Head of caudate nucleus (tissue), 42 donors: Measurements from ENCODE around the gene CEP350.
"Not testable (repeated sequence)": the region's sequence is repeated elsewhere in the genome, so short reads cannot be mapped to it uniquely, and the experiment has no call there.

Source experiments
- DNase-seq, 42 donors: peaks; one replicate each; pipeline versions ENCODE4 v3.0.0 to v3.0.0-alpha.2; 2020 to 2021; ENCODE audit warnings: mixed read lengths in 7 of 42
- intact Hi-C: fragments of 100-400 bp; cut with DNase I; formaldehyde crosslinking; loops from one replicate; pipeline ENCODE4 v1.15.0; 2022

CEP350 gene

GRCh38 chr1:179973198-179974110 is 18.8 kb downstream of the CEP350 start:
- intact Hi-C loops: no loop called here
- DNase-seq: no peak

GRCh38 chr1:179976970-179977651 is 22.5 kb downstream of the CEP350 start:
- intact Hi-C loops: no loop called here
- no peak for DNase-seq

DNA sequence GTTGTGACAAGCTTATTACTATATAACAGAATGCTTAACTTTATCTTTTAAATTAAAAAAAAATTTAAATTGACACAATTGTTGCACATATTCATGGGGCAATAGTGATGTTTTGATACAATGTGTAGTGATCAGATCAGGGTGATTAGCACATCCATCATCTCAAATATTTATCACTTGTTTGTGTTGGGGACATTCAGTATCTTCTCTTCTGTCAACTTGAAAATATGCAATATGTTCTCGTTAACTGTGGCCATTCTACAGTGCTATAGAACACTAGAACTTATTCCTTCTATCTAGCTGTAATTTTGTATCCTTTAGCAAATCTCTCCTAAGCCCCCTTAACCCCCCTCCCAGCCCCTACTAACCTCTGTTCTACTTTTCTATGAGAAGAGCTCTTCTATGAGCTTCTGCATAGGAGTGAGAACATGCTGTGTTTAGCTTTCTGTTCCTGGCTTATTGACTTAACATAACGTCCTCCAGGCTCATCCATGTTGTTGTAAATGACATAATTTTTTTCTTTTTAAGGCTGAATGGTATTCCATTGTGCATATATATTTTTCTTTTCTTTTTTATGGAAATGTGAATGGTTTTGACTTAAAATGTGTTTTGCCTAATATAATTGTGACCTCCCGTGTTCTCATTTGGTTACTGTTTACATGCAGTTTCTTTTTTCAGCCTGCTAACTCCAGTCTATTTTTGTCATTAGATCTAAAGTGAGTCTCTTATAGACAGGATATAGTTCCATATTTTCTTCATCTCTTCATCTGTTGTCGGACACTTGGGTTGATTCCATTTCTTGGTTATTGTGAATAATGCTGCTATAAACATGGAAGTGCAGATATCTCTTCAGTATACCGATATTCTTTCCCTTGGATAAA is 23.8 kb downstream of the CEP350 start:
- intact Hi-C loops: no loop called here
- DNase-seq: no peak

GRCh38 chr1:179984101-179984500 is 29.5 kb downstream of the CEP350 start:
- intact Hi-C loops: no loop called here

DNA sequence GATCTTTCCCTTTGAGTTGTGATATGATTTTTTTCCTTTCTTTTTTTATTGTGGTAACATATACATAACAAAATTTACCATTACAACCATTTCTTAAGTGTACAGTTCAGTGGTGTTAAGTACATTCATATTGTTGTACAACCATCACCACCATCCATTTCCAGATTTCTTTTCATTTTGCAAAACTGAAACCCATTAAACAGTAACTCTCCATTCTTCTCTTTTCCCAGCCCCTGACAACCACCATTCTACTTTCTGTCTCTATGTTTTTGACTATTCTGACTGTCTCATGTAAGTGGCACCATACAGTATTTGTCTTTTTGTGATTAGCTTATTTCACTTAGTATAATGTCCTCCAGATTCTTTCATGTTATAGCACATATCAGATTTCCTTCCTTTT is 30.3 kb downstream of the CEP350 start:
- no peak for DNase-seq
- intact Hi-C loops: no loop called here

More at GRCh38 chr1:179984101-179984500, 29.5 kb downstream of the CEP350 start:
- no peak for DNase-seq

DNA sequence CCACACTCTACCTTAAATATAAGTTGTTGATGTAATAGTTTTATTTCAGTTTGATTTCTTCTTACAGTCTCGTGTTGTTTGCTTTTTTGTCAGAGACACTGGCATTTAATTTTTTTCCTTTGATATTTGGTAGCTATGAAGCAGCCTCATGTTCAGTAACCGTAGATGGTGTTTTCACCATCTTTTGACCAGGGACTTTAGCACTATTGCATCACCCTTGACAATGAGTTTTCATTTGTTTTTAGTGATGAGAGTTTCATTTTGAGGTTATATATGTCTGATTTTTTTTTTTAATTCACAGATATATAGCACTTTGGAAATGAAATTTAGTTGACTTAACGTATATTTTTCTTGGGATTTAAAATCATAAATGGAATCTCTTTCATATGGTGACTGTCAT is 36.2 kb downstream of the CEP350 start:
- DNase-seq: no peak
- intact Hi-C loops: no loop called here

DNA sequence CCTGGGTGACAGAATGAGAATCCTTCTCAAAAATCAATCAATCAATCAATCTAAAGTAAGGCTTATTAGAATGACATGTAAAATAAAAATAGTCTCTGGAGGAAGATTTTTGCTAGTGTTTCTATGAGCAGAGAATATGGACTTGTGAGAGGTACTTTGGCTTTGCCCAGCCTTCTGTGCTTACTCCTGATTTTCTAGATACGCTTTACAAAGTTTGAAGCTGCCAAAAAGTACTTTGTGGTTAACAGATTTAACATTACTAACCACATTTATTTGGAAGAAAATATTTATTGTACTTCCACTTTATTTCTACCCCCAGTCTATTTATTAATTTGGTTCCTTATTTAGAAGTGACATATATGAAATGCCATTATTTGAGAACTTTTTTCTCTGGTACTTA is 41.0 kb downstream of the CEP350 start:
- DNase-seq: no peak
- intact Hi-C loops: no loop called here

GRCh38 chr1:179996099-179996498 is 41.5 kb downstream of the CEP350 start:
- intact Hi-C loops: no loop called here
- no peak for DNase-seq

GRCh38 chr1:180000575-180000974 is 46.0 kb downstream of the CEP350 start:
- no peak for DNase-seq
- intact Hi-C loops: no loop called here

- DNase-seq: no peak
- intact Hi-C loops: no loop called here
Observed at GRCh38 chr1:180002437-180002836, 47.8 kb downstream of the CEP350 start.

GRCh38 chr1:180003026-180003695 is 48.6 kb downstream of the CEP350 start:
- DNase-seq: no peak

DNA sequence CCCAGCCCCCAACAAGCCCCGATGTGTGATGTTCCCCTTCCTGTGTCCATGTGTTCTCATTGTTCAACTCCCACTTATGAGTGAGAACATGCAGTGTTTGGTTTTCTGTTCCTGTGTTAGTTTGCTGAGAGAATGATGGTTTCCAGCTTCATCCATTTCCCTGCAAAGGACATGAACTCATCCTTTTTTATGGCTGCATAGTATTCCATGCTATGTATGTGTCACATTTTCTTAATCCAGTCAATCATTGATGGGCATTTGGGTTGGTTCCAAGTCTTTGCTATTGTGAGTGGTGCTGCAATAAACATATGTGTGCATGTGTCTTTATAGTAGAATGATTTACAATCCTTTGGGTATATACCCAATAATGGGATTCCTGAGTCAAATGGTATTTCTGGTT is 52.2 kb downstream of the CEP350 start:
- not testable (repeated sequence) for DNase-seq

More at GRCh38 chr1:180003026-180003695, 48.6 kb downstream of the CEP350 start:
- intact Hi-C loops: no loop called here

GRCh38 chr1:180020017-180020416 is 65.4 kb downstream of the CEP350 start:
- intact Hi-C loops: no loop called here

More for the DNA sequence above, 52.2 kb downstream of the CEP350 start:
- intact Hi-C loops: not testable (repeated sequence)

GRCh38 chr1:180026556-180026955 is 71.9 kb downstream of the CEP350 start:
- intact Hi-C loops: no loop called here
- DNase-seq: no peak

More at GRCh38 chr1:180020017-180020416, 65.4 kb downstream of the CEP350 start:
- DNase-seq: no peak

DNA sequence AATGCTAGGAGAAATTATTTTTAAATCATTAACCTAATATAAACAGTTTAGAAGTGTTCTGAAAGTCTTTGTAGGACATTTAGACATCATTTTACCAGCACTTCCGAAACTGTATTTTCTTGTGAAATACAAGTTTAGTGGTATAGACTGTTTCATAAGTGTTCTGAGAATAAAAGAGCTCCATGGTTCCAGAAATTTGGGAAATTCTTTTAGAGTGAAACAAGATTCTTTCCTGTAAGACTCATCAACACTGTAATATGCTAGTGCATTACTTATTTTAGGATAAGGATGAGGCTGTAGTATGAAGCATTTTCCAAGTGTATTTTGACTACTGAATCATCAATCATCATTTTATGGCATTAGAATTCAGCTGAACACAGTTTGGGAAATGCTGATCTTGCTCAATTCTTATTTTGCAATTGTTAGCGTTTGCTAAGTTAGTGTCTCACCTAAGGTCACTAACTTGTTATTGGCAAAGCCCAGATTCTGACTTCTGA is 73.4 kb downstream of the CEP350 start:
- intact Hi-C loops: no loop called here
- no peak for DNase-seq

GRCh38 chr1:180028864-180029263 is 74.3 kb downstream of the CEP350 start:
- intact Hi-C loops: no loop called here
- no peak for DNase-seq

DNA sequence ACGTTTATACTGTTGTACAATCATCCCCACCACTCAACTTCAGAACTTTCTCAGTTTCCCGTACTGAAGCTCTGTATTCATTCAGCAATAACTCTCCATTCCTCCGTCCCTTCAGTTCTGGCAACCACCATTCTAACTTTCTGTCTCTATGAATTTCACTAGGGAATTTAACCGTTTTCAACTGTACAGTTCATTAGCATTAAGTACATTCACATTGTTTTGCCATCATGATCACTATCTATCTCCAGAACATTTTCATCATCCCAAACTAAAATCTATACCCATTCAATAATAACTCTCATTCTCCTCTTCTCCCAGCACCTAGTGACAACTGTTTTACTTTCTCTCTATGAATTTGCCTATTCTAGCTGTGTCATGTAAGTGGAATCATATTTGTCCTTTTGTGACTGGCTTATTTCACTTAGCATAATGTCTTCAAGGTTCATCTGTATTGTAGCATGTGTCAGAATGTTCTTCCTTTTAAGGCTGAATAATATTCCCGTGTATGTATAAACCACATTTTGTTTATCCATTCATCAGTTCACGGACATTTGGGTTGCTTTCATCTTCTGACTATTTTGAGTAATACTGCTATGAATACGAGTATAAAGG is 75.0 kb downstream of the CEP350 start:
- DNase-seq: no peak
- intact Hi-C loops: no loop called here

- intact Hi-C loops: no loop called here
- no peak for DNase-seq
Observed at GRCh38 chr1:180031664-180032063, 77.1 kb downstream of the CEP350 start.
